Transverse colon (tissue), 4 donors: ENCODE data around the gene B4GALNT4. TPM values are rescaled to one million over a fixed set of nuclear protein-coding genes. Genes with fewer than 3 reads are reported as not detected.

Experiments
- DNase-seq: peaks from one replicate; pipeline ENCODE4 v3.0.0-alpha.2; 2019
- H3K27ac ChIP-seq, 4 donors: fragments of 200-600 bp; sonication (generic); 2 replicates each; pipeline ENCODE4 v1.5.1; 2016 to 2018; ENCODE audit warnings: inconsistent platforms in 4 of 4
- H3K27me3 ChIP-seq: fragments of 200-600 bp; sonication (generic); 2 replicates; pipeline ENCODE4 v1.5.1; 2017; ENCODE audit warnings: inconsistent platforms
- H3K36me3 ChIP-seq, 4 donors: fragments of 200-600 bp; sonication (generic); 2 replicates each; pipeline ENCODE4 v1.5.1; 2017 to 2019; ENCODE audit warnings: inconsistent platforms in 4 of 4
- H3K4me1 ChIP-seq, 4 donors: fragments of 200-600 bp; sonication (generic); 2 replicates each; pipeline ENCODE4 v1.5.1; 2017 to 2020; ENCODE audit warnings: inconsistent platforms in 4 of 4
- H3K4me3 ChIP-seq, 4 donors: fragments of 200-600 bp; sonication (generic); 1 replicate in 1 of 4; 2 replicates in 3 of 4; pipeline versions ENCODE4 v1.5.1 to v1.6.1; 2017 to 2019; ENCODE audit warnings: inconsistent platforms in 4 of 4
- H3K9me3 ChIP-seq, 2 donors: fragments of 200-600 bp; sonication (generic); 2 replicates each; pipeline ENCODE4 v1.5.1; 2017 to 2019; ENCODE audit warnings: inconsistent platforms in 2 of 2
- CTCF ChIP-seq, 5 experiments: fragments of 200-600 bp in 3 of 5; fragments of 450-650 bp in 2 of 5; sonication (generic) in 3 of 5; IDR thresholded peaks; 1 replicate in 2 of 5; 2 replicates in 3 of 5; pipeline ENCODE4 v1.5.1; 2016 to 2017; ENCODE audit warnings: antibody characterized with exemption in 5 of 5, inconsistent platforms in 3 of 5, mild to moderate bottlenecking in 2 of 5, moderate library complexity in 1 of 5
- EP300 ChIP-seq: sonication (generic); formaldehyde crosslinking; IDR thresholded peaks from one replicate; pipeline ENCODE4 v1.6.1; 2017; ENCODE audit warnings: antibody characterized with exemption, low read depth
- POLR2A ChIP-seq: fragments of 450-650 bp; IDR thresholded peaks from one replicate; pipeline ENCODE4 v1.6.1; 2016; ENCODE audit warnings: antibody characterized with exemption, mild to moderate bottlenecking, moderate library complexity
- POLR2AphosphoS5 ChIP-seq, 3 donors: sonication (generic); formaldehyde crosslinking; IDR thresholded peaks; one replicate each; pipeline ENCODE4 v1.6.1; 2016; ENCODE audit warnings: antibody characterized with exemption in 3 of 3
- WGBS, 2 donors: methylation state at CpG; one replicate each; pipeline ENCODE4 v1.1.5; 2018; ENCODE audit warnings: low coverage in 1 of 2; 5-methylcytosine and 5-hydroxymethylcytosine counted together
- in situ Hi-C, 4 donors: fragments of 200-750 bp; cut with MboI; loops; one replicate each; pipeline versions ENCODE4 v1.15.0 to v1.15.1; 2017; ENCODE audit warnings: low sequenced_read_pairs in 3 of 4, low pct_ligation_motif_present in 1 of 4, low pct_unique_long_range_greater_than_20kb in 1 of 4
- intact Hi-C: fragments of 100-400 bp; cut with DNase I; formaldehyde crosslinking; loops from one replicate; pipeline ENCODE4 v1.15.1; 2023; ENCODE audit warnings: low total_unique reads
- total RNA-seq, 4 donors: library from RNA; depleted of rRNA; stranded (reverse); fragments of >200 nt; gene quantifications; one replicate each; pipeline ENCODE4 v1.1.0, GENCODE V29; 2016

Gene B4GALNT4
- total RNA-seq, 4 donors from 2014 or later, result 0.82 to 3.0 (median 1.3) TPM; not detected in 1

- Histone ChIP-seq H3K4me3 (peak overlapping the region; percentile 48 to 68 (median 60)), H3K9me3 (no peaks in the 10 kb centered on the region), H3K27me3 (peaks cover 15% of the 10 kb centered on the region), H3K27ac (peak overlapping the region; percentile 88 to 93 (median 90)), H3K4me1 (peaks cover 5 to 35% (median 21%) of the 10 kb centered on the region in 4 donors), H3K36me3 (no peaks in the 10 kb centered on the region)
- intact Hi-C loops (no loop called here), in situ Hi-C loops (no loop called here)
- no peak for TF ChIP-seq POLR2AphosphoS5 (IDR thresholded peaks at IDR 0.05)
- TF ChIP-seq EP300, result no peak
- no peak for TF ChIP-seq CTCF (IDR thresholded peaks at IDR 0.05)
- TF ChIP-seq POLR2A, result no peak
- DNase-seq, result peak; percentile 17
- WGBS, 2 donors, result 12% methylated on average over 27 of the region's 45 CpGs; no CpG with 5 or more reads in 1 of the 2 donors
Measured at GRCh38 chr11:416051-416756, 46.9 kb downstream of the B4GALNT4 start.

- intact Hi-C loops, result no loop called here
- TF ChIP-seq CTCF (IDR thresholded peaks at IDR 0.05) (no peak), POLR2A (peak; percentile 51), EP300 (no peak), POLR2AphosphoS5 (IDR thresholded peaks at IDR 0.05) (peak in 2 of 3 donors; percentile 40 to 58)
- Histone ChIP-seq H3K27ac (peak overlapping the region; percentile 88 to 93 (median 90)), H3K4me1 (peaks cover 5 to 35% (median 21%) of the 10 kb centered on the region in 4 donors), H3K36me3 (no peaks in the 10 kb centered on the region), H3K27me3 (peaks cover 15% of the 10 kb centered on the region), H3K4me3 (peak overlapping the region; percentile 48 to 68 (median 60)), H3K9me3 (no peaks in the 10 kb centered on the region)
- in situ Hi-C loops, result no loop called here
- peak; percentile 80 for DNase-seq
- WGBS, 2 donors, result 2% methylated on average over 53 of the region's 97 CpGs; no CpG with 5 or more reads in 1 of the 2 donors
Measured at GRCh38 chr11:416757-417621, 47.7 kb downstream of the B4GALNT4 start.

- Histone ChIP-seq H3K4me3 (peak overlapping the region in 3 of 4 donors; percentile 54 to 68 (median 66)), H3K36me3 (no peaks in the 10 kb centered on the region), H3K9me3 (no peaks in the 10 kb centered on the region), H3K27me3 (peaks cover 15% of the 10 kb centered on the region), H3K4me1 (peaks cover 5 to 35% (median 21%) of the 10 kb centered on the region in 4 donors), H3K27ac (peak overlapping the region; percentile 88 to 93 (median 90))
- DNase-seq, result peak; percentile 8
- in situ Hi-C loops, result no loop called here
- TF ChIP-seq EP300 (no peak), POLR2AphosphoS5 (IDR thresholded peaks at IDR 0.05) (no peak), POLR2A (no peak), CTCF (IDR thresholded peaks at IDR 0.05) (no peak)
- 0 to 55% methylated on average over 2 to 19 of the region's 19 CpGs for WGBS, 2 donors
- intact Hi-C loops, result no loop called here
Measured at GRCh38 chr11:417652-418342, 48.5 kb downstream of the B4GALNT4 start.
